Endothelial cell of umbilical vein (primary cell): ENCODE results near the gene KRTAP20-2. TPM values are rescaled to one million over a fixed set of nuclear protein-coding genes. Genes with fewer than 3 reads are reported as not detected.

Experiments
- BruUV-seq: library from RNA; stranded (reverse); fragments of 400-500 nt; replicated peaks from 2 replicates; lab custom pipeline; 2021; lab: Mats Ljungman, UMichigan
- CTCF ChIA-PET: fragments of 300-600, 350-600 bp; sonication (Branson Sonifier 250); formaldehyde crosslinking; loops from one replicate; lab custom pipeline; 2021; ENCODE audit warnings: antibody characterized with exemption, inconsistent platforms; lab: Charles Lee
- POLR2A ChIA-PET: fragments of 300-600, 350-600 bp; sonication (Branson Sonifier 250); formaldehyde crosslinking; loops from one replicate; lab custom pipeline; 2021; ENCODE audit warnings: antibody characterized with exemption, inconsistent platforms; lab: Charles Lee
- DNase-seq: peaks from one replicate; pipeline ENCODE4 v3.0.0-alpha.2; 2011; ENCODE audit warnings: low read depth, low spot score
- FAIRE-seq: peaks from 2 replicates; lab custom pipeline; 2011; peaks lifted over from hg19 to GRCh38; lab: Jason Lieb, UNC
- H2AFZ ChIP-seq: 2 replicates; pipeline ENCODE4 v1.6.0; 2012; ENCODE audit warnings: low read depth, low read length, control low read depth, inconsistent platforms
- H3K27ac ChIP-seq: 2 replicates; pipeline ENCODE4 v1.5.1; 2011; ENCODE audit warnings: low read depth, mild to moderate bottlenecking, control low read depth, low read length, moderate library complexity; ENCODE audit not compliant: insufficient read depth
- H3K27me3 ChIP-seq, 2 experiments: 2 replicates each; pipeline versions ENCODE4 v1.6.0 to v1.6.1; 2011; ENCODE audit warnings: low read length in 2 of 2, mixed read lengths in 1 of 2; ENCODE audit not compliant: control insufficient read depth in 2 of 2, insufficient read depth in 2 of 2
- H3K36me3 ChIP-seq, 2 experiments: 2 replicates in 1 of 2; 3 replicates in 1 of 2; pipeline ENCODE4 v1.5.1; 2011; ENCODE audit warnings: low read length in 2 of 2, mild to moderate bottlenecking in 1 of 2, moderate library complexity in 1 of 2; ENCODE audit not compliant: control insufficient read depth in 2 of 2, insufficient read depth in 2 of 2; ENCODE audit errors: extremely low read depth in 1 of 2
- H3K4me1 ChIP-seq: 3 replicates; pipeline ENCODE4 v1.5.1; 2011; ENCODE audit warnings: mild to moderate bottlenecking, low read length; ENCODE audit not compliant: control insufficient read depth, insufficient read depth; ENCODE audit errors: extremely low read depth
- H3K4me2 ChIP-seq: 2 replicates; pipeline ENCODE4 v1.6.1; 2011; ENCODE audit warnings: low read length, control low read depth, mixed read lengths; ENCODE audit not compliant: insufficient read depth
- H3K4me3 ChIP-seq, 3 experiments: fragments of 200-600 bp in 1 of 3; sonication (generic), shearing (Covaris generic) in 1 of 3; replicated peaks in 1 of 3; 2 replicates each; pipeline ENCODE4 v1.5.1; 2011 to 2016; ENCODE audit warnings: control low read depth in 3 of 3, low read length in 3 of 3, mild to moderate bottlenecking in 2 of 3, inconsistent platforms in 1 of 3, low read depth in 1 of 3, moderate library complexity in 1 of 3; ENCODE audit not compliant: insufficient read depth in 1 of 3
- H3K79me2 ChIP-seq: 2 replicates; pipeline ENCODE4 v1.6.0; 2012; ENCODE audit warnings: low read length, inconsistent platforms; ENCODE audit not compliant: control insufficient read depth, insufficient read depth
- H3K9ac ChIP-seq: replicated peaks from 2 replicates; pipeline ENCODE3; 2011; ENCODE audit warnings: low read length, control low read depth; ENCODE audit not compliant: insufficient read depth; ENCODE audit errors: extremely low read depth
- H3K9me1 ChIP-seq: replicated peaks from 3 replicates; pipeline ENCODE4 v1.6.0; 2011; ENCODE audit warnings: mild to moderate bottlenecking, low read length; ENCODE audit not compliant: control insufficient read depth, insufficient read depth; ENCODE audit errors: extremely low read depth
- H3K9me3 ChIP-seq: replicated peaks from 2 replicates; pipeline ENCODE4 v1.5.1; 2012; ENCODE audit warnings: low read length, inconsistent platforms; ENCODE audit not compliant: control insufficient read depth, insufficient read depth
- H4K20me1 ChIP-seq: replicated peaks from 2 replicates; pipeline ENCODE3; 2011; ENCODE audit warnings: mild to moderate bottlenecking, low read length; ENCODE audit not compliant: control insufficient read depth, insufficient read depth; ENCODE audit errors: extremely low read depth
- EZH2 ChIP-seq: IDR thresholded peaks from 2 replicates; pipeline ENCODE4 v1.6.1; 2012; ENCODE audit warnings: borderline replicate concordance, low read depth, mild to moderate bottlenecking, moderate library complexity, low read length, inconsistent platforms; ENCODE audit not compliant: severe bottlenecking
- FOS ChIP-seq: IDR thresholded peaks from 2 replicates; pipeline ENCODE4 v1.6.1; 2011; ENCODE audit warnings: mild to moderate bottlenecking, low read length, moderate library complexity, borderline replicate concordance; ENCODE audit not compliant: insufficient read depth
- GATA2 ChIP-seq: IDR thresholded peaks from 2 replicates; pipeline ENCODE4 v1.7.0; 2011; ENCODE audit warnings: low read depth, mild to moderate bottlenecking, moderate library complexity, mixed read lengths, low read length; ENCODE audit not compliant: insufficient read length, insufficient read depth
- JUN ChIP-seq: IDR thresholded peaks from 2 replicates; pipeline ENCODE4 v1.6.1; 2011; ENCODE audit warnings: borderline replicate concordance, low read depth; ENCODE audit not compliant: insufficient read length, insufficient read depth
- MYC ChIP-seq: IDR thresholded peaks from one replicate; pipeline ENCODE4 v1.6.1; 2011; ENCODE audit warnings: mild to moderate bottlenecking, low read depth, low read length
- POLR2A ChIP-seq: IDR thresholded peaks from 2 replicates; pipeline ENCODE4 v1.6.1; 2012; ENCODE audit warnings: low read depth, mild to moderate bottlenecking, control low read depth, low read length
- POLR2AphosphoS5 ChIP-seq: IDR thresholded peaks from 2 replicates; pipeline ENCODE4 v1.6.1; 2012; ENCODE audit warnings: low read depth, mild to moderate bottlenecking, control low read depth, low read length, moderate library complexity; ENCODE audit not compliant: insufficient read depth
- dilution Hi-C: fragments of 300-500 bp; cut with MboI; formaldehyde crosslinking; loops from one replicate; pipeline ENCODE4 v1.15.0; 2019; ENCODE audit warnings: low sequenced_read_pairs; ENCODE audit not compliant: extremely low pct_ligation_motif_present
- intact Hi-C: fragments of 100-400 bp; cut with micrococcal nuclease; formaldehyde crosslinking; loops from one replicate; pipeline ENCODE4 v1.10.0; 2022
- polyA plus RNA-seq, 4 experiments: library from polyadenylated mRNA; depleted of rRNA in 3 of 4; stranded (reverse) in 3 of 4; unstranded in 1 of 4; fragments of >200 nt; gene quantifications; 2 replicates each; pipeline versions ENCODE4 v1.2.1 to v1.2.3, GENCODE V29; 2011 to 2012; ENCODE audit warnings: missing spikeins in 1 of 4
- total RNA-seq: library from RNA; stranded (reverse); gene quantifications from 2 replicates; pipeline ENCODE4 v1.2.3, GENCODE V29; 2021
- TF ChIP-seq, protein P1 (sequence below): IDR thresholded peaks from 2 replicates; pipeline ENCODE4 v1.6.1; 2011; ENCODE audit not compliant: insufficient read depth, insufficient read length
- TF ChIP-seq, protein P2 (sequence below), 2 donors: IDR thresholded peaks; 1 replicate in 1 of 2; 2 replicates in 1 of 2; pipeline ENCODE4 v1.5.1; 2011; ENCODE audit warnings: low read length in 2 of 2, mild to moderate bottlenecking in 2 of 2, moderate library complexity in 2 of 2, control low read depth in 1 of 2, inconsistent platforms in 1 of 2, low read depth in 1 of 2; ENCODE audit not compliant: insufficient read depth in 1 of 2; ENCODE audit errors: extremely low read depth in 1 of 2

The KRTAP20-2 gene
- total and polyA plus RNA-seq, 2 donors (not counting 3 experiments of a cell fraction or from before 2014, with no cell fraction given) = not detected

DNA sequence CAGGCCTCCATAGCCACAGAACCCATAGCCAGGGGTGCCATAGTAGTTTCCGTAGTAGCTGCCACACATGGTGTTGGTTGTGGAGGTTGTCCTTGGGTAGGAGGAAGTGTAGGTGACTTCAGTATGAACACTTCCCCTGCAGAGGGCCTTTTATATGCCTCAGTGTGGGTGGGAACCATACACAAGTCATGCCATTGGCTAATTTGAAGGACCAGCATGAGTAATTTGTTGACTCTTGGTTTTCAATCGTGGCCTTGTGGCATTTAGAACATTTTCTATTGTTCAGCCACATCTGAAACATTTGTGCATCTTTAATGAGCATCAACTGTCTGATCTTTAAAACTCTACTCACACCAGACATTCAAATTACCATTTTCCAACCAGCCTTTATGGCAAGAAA, 21.2 kb upstream of the KRTAP20-2 start, which contains the start of gene KRTAP6-1:
Gene KRTAP6-1 (minus strand): TSS at position 95 of the 400 bp plus-strand sequence. CDS start 26 bp downstream, at position 69.
- POLR2A ChIA-PET = no interaction called here
- Histone ChIP-seq H3K27ac (no peak within 1 kb of the TSS), H3K9ac (no peak within 1 kb of the TSS), H3K27me3 (no peaks in the 10 kb centered on the region), H3K36me3 (no peaks in the 10 kb centered on the region), H3K9me3 (peaks cover 4% of the 10 kb centered on the region), H3K9me1 (no peaks in the 10 kb centered on the region), H3K79me2 (no peaks in the 10 kb centered on the region), H2AFZ (no peak within 1 kb of the TSS), H4K20me1 (no peaks in the 10 kb centered on the region), H3K4me2 (no peak within 1 kb of the TSS), H3K4me1 (no peaks in the 10 kb centered on the region), H3K4me3 (no peak within 1 kb of the TSS)
- TF ChIP-seq, protein P1, sequence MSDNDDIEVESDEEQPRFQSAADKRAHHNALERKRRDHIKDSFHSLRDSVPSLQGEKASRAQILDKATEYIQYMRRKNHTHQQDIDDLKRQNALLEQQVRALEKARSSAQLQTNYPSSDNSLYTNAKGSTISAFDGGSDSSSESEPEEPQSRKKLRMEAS = no peak
- TF ChIP-seq POLR2A (no peak), EZH2 (no peak), POLR2AphosphoS5 (no peak), MYC (no peak), JUN (no peak), FOS (no peak), GATA2 (no peak)
- TF ChIP-seq, protein P2, sequence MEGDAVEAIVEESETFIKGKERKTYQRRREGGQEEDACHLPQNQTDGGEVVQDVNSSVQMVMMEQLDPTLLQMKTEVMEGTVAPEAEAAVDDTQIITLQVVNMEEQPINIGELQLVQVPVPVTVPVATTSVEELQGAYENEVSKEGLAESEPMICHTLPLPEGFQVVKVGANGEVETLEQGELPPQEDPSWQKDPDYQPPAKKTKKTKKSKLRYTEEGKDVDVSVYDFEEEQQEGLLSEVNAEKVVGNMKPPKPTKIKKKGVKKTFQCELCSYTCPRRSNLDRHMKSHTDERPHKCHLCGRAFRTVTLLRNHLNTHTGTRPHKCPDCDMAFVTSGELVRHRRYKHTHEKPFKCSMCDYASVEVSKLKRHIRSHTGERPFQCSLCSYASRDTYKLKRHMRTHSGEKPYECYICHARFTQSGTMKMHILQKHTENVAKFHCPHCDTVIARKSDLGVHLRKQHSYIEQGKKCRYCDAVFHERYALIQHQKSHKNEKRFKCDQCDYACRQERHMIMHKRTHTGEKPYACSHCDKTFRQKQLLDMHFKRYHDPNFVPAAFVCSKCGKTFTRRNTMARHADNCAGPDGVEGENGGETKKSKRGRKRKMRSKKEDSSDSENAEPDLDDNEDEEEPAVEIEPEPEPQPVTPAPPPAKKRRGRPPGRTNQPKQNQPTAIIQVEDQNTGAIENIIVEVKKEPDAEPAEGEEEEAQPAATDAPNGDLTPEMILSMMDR (IDR thresholded peaks at IDR 0.05; ENCODE audit: extremely low read depth in 1 of 2, insufficient read depth in 1 of 2, low read depth in 1 of 2, low read length in 2 of 2) = no peak
- intact Hi-C loops = no loop called here
- BruUV-seq = no TSS peak
- dilution Hi-C loops = no loop called here
- DNase-seq (no peak), FAIRE-seq (no peak)
- CTCF ChIA-PET = no interaction called here
